Small intestine (tissue), 7 donors: ENCODE results near the gene TRPV4. TPM values are rescaled to one million over a fixed set of nuclear protein-coding genes. Genes with fewer than 3 reads are reported as not detected.
"Not testable (repeated sequence)": the region's sequence is repeated elsewhere in the genome, so short reads cannot be mapped to it uniquely, and the experiment has no call there.

Experiments used
- DNase-seq, 2 donors: peaks; one replicate each; pipeline versions ENCODE4 v3.0.0 to v3.0.0-alpha.2; 2013
- FAIRE-seq: peaks from 2 replicates; lab custom pipeline; 2012; peaks lifted over from hg19 to GRCh38; lab: Jason Lieb, UNC
- H3K27ac ChIP-seq, 3 donors: one replicate each; pipeline ENCODE4 v1.5.1; 2013; ENCODE audit warnings: low read length in 2 of 3, mild to moderate bottlenecking in 2 of 3, control low read depth in 1 of 3, inconsistent platforms in 1 of 3, low read depth in 1 of 3, moderate library complexity in 1 of 3
- H3K27me3 ChIP-seq, 3 donors: one replicate each; pipeline ENCODE4 v1.6.1; 2013; ENCODE audit warnings: low read length in 3 of 3, inconsistent platforms in 1 of 3; ENCODE audit not compliant: control insufficient read depth in 3 of 3, insufficient read depth in 3 of 3
- H3K36me3 ChIP-seq, 3 donors: one replicate each; pipeline ENCODE4 v1.6.1; 2013; ENCODE audit warnings: low read length in 3 of 3, inconsistent platforms in 1 of 3, low read depth in 1 of 3, mild to moderate bottlenecking in 1 of 3, moderate library complexity in 1 of 3; ENCODE audit not compliant: control insufficient read depth in 3 of 3, insufficient read depth in 2 of 3
- H3K4me1 ChIP-seq, 3 donors: one replicate each; pipeline ENCODE4 v1.6.1; 2013; ENCODE audit warnings: low read length in 2 of 3, inconsistent platforms in 1 of 3, low read depth in 1 of 3, mild to moderate bottlenecking in 1 of 3, moderate library complexity in 1 of 3; ENCODE audit not compliant: control insufficient read depth in 3 of 3, insufficient read depth in 2 of 3
- H3K4me3 ChIP-seq, 3 donors: one replicate each; pipeline ENCODE4 v1.5.1; 2013; ENCODE audit warnings: low read length in 3 of 3, control low read depth in 1 of 3, inconsistent platforms in 1 of 3, low read depth in 1 of 3, mild to moderate bottlenecking in 1 of 3, moderate library complexity in 1 of 3
- H3K9me3 ChIP-seq, 2 donors: one replicate each; pipeline ENCODE4 v1.6.1; 2013; ENCODE audit warnings: low read depth in 1 of 2, low read length in 1 of 2; ENCODE audit not compliant: control insufficient read depth in 2 of 2, insufficient read depth in 1 of 2
- WGBS, 3 donors: extraction: QIAGEN DNeasy Blood & Tissue Kit; methylation state at CpG; one replicate each; pipeline ENCODE4 v1.1.7; 2013; 5-methylcytosine and 5-hydroxymethylcytosine counted together
- polyA plus RNA-seq, 4 donors: library from polyadenylated mRNA; stranded (reverse) in 3 of 4; unstranded in 1 of 4; fragments of 200-250 nt in 3 of 4; fragments of 120-200 nt in 1 of 4; gene quantifications; one replicate each; pipeline versions ENCODE4 v1.2.1 to v1.2.3, GENCODE V29; 2013
- donor health status: healthy with polysubstance abuse.
- donor health status: control.
- donor health status: control.
- donor health status: Bipolar disorder and iron deficiency.
- donor health status: healthy.

TRPV4 gene
- polyA plus RNA-seq, 4 donors = 0.39 to 2.2 TPM; not detected in 2

DNA sequence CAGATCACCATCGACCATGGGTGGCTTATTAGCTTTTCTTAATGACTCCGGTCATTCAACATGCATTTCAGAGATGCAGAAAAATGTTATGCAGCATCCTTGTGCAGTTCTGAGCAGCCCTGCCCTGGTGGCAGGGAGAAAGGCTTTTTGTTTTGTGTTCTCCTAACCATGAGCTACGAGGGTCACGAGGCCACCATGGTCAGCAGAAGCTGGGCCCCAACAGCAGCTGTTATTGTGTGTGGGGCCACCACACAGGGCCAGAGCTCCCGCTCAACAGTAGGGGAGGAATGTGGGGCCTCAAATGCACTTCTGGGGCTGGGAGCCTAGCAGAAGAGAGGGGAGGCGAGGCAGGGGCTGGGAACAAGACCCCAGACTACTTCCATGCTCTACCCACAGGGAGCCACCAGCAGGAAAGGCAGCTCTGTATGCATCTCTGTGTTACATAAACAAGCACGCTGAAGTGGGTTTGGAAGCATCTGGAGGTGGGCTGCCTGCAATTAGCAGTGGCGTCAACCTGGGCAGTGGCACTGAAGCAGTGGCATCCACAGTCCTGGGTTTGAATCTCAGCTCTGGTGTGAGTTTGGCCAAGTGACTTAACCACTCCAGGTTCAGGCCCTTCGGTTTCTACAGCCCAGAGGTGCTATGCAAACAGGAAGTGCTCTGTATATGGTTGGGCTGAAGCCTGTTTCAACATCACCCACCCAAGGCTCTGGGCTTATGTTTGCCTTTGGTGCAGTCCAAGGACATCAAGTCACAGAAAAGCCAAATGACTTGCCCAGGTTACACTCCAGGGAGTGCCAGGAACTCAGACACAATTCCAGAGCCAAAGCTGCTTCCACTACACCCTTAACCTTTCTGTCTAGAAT is 30.9 kb upstream of the TRPV4 start:
- Histone ChIP-seq H3K4me1 (peaks cover 4 to 37% (median 11%) of the 10 kb centered on the region in 3 donors), H3K36me3 (peaks cover 0 to 13% (median 0%) of the 10 kb centered on the region in 3 donors), H3K27ac (peak overlapping the region in 1 of 3 donors; percentile 6), H3K9me3 (no peaks in the 10 kb centered on the region), H3K4me3 (no peak overlapping the region), H3K27me3 (no peaks in the 10 kb centered on the region)
- DNase-seq = peak; percentile 59 to 60
- FAIRE-seq = no peak
- WGBS, 3 donors = 74 to 77% (median 75%) methylated on average over 9 of the region's 9 CpGs

DNA sequence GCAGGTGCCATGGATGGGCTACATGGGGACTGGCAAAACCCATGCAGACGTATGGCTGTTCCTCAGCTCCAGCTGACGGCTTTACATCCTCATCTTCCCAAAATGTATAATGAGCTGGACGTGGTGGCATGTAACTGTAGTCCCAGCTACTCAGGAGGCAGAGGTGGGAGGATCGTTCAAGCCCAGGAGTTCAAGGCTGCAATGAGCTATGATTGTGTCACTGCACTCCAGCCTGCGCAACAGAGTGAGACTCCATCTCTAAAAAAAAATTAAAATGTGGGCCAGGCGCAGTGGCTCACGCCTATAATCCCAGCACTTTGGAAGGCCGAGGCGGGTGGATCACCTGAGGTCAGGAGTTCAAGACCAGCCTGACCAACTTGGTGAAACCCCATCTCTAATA is 29.3 kb upstream of the TRPV4 start:
- not testable (repeated sequence) for DNase-seq, H3K9me3 ChIP-seq, H3K4me3 ChIP-seq, H3K27me3 ChIP-seq, H3K27ac ChIP-seq, FAIRE-seq
- H3K36me3 ChIP-seq = peaks cover 0 to 25% (median 3%) of the 10 kb centered on the region in 3 donors
- peaks cover 4 to 37% (median 11%) of the 10 kb centered on the region in 3 donors for H3K4me1 ChIP-seq
- WGBS, 3 donors = 93 to 95% (median 94%) methylated on average over 9 of the region's 9 CpGs

DNA sequence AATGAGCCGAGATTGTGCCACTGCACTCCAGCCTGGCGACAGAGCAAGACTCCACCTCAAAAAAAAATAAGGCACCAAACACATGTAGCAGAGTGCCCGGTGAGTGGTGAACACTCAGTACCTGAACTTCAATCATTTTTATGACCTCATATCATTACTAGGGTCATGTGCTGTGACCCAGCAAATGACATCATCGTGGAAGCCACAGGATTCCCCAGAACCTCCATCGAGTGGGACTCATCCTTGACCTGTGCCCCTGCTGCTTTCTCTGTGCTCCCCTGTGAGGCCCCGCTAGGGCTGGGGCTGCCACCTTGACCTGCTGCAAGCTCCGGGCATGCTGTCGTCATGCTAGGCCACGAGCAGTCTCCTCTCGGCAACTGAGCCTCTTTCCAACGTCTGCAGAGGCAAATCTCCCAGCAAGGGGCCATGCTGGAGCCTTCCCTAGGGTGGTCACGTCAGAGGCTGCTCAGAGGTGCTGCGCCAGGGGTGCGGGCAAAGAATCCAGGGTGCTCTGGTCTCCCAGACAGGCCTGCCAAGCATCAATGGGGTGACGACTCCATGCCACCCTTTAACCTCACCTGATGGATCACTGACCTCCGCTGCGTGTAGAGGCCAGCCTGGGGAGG is 28.6 kb upstream of the TRPV4 start:
- peak; percentile 72 to 83 for DNase-seq
- Histone ChIP-seq H3K27me3 (no peaks in the 10 kb centered on the region), H3K36me3 (peaks cover 0 to 32% (median 3%) of the 10 kb centered on the region in 3 donors), H3K4me3 (no peak overlapping the region), H3K9me3 (no peaks in the 10 kb centered on the region), H3K27ac (peak overlapping the region in 1 of 3 donors; percentile 65), H3K4me1 (peaks cover 4 to 37% (median 11%) of the 10 kb centered on the region in 3 donors)
- WGBS, 3 donors = 63 to 78% (median 78%) methylated on average over 17 of the region's 17 CpGs
- no peak for FAIRE-seq

- Histone ChIP-seq H3K9me3 (no peaks in the 10 kb centered on the region), H3K27me3 (no peaks in the 10 kb centered on the region), H3K27ac (peak overlapping the region in 1 of 3 donors; percentile 47), H3K36me3 (peaks cover 0 to 40% (median 3%) of the 10 kb centered on the region in 3 donors), H3K4me3 (no peak overlapping the region), H3K4me1 (peaks cover 4 to 37% (median 11%) of the 10 kb centered on the region in 3 donors)
- no peak for DNase-seq
- WGBS, 3 donors = 87 to 92% (median 88%) methylated on average over 5 of the region's 5 CpGs
- no peak for FAIRE-seq
Measured at GRCh38 chr12:109860977-109861376, 27.8 kb upstream of the TRPV4 start.

GRCh38 chr12:109858764-109859163 is 25.6 kb upstream of the TRPV4 start:
- 80 to 93% (median 84%) methylated on average over 5 of the region's 5 CpGs for WGBS, 3 donors
- no peak overlapping the region for H3K27ac ChIP-seq
- FAIRE-seq = no peak
- no peaks in the 10 kb centered on the region for H3K9me3 ChIP-seq
- no peaks in the 10 kb centered on the region for H3K27me3 ChIP-seq
- H3K4me3 ChIP-seq = no peak overlapping the region
- peaks cover 0 to 22% (median 8%) of the 10 kb centered on the region in 3 donors for H3K4me1 ChIP-seq
- H3K36me3 ChIP-seq = peaks cover 0 to 61% (median 8%) of the 10 kb centered on the region in 3 donors
- no peak for DNase-seq

DNA sequence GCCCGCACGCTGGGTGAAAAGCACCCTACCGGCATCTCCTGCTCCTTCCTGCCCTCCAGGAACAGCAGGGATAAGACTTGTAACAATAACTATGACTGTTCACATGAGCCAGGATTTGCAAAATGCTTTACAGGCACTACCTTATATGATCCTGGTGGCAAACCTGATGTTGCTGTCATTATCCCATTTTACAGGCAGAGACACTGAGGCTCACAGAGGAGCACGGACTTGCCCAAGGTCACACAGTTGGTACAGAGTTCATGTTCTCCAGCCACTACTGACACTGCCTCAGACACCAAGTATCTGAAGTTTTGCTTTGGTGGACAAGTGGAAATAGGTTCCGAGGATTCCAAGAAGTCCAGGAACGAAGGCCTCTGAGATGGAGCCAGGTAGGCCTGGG is 24.5 kb upstream of the TRPV4 start:
- FAIRE-seq = no peak
- 95 to 97% (median 95%) methylated on average over 6 of the region's 6 CpGs for WGBS, 3 donors
- Histone ChIP-seq H3K4me1 (peaks cover 0 to 18% (median 8%) of the 10 kb centered on the region in 3 donors), H3K27me3 (no peaks in the 10 kb centered on the region), H3K36me3 (peaks cover 0 to 62% (median 8%) of the 10 kb centered on the region in 3 donors), H3K4me3 (no peak overlapping the region), H3K9me3 (no peaks in the 10 kb centered on the region), H3K27ac (no peak overlapping the region)
- DNase-seq = no peak

DNA sequence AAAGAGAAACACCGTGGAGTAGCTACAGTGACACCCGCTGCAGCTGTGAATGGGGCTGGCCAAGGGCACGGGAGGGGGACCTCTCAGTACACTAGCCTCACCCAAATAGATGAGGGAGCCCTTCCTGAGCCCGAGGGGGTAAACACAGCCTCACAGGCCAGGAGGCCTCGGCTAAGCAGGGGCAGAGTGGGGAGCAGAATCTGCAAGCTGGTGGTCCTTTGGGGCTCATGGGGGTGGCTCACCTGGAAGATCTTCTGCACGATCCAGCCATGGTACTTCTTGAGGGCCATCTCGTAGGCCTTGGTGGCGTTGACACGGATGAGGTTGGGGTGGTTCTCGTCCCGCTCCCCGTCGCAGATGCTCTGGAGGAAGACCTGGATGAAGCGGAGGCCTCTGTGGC is 22.2 kb upstream of the TRPV4 start:
- Histone ChIP-seq H3K27ac (no peak overlapping the region), H3K9me3 (no peaks in the 10 kb centered on the region), H3K4me3 (no peak overlapping the region), H3K4me1 (peaks cover 0 to under 1% (median 0%) of the 10 kb centered on the region in 3 donors), H3K36me3 (peaks cover 0 to 61% (median 8%) of the 10 kb centered on the region in 3 donors), H3K27me3 (no peaks in the 10 kb centered on the region)
- WGBS, 3 donors = 92 to 95% (median 94%) methylated on average over 14 of the region's 14 CpGs
- FAIRE-seq (no peak), DNase-seq (no peak)

DNA sequence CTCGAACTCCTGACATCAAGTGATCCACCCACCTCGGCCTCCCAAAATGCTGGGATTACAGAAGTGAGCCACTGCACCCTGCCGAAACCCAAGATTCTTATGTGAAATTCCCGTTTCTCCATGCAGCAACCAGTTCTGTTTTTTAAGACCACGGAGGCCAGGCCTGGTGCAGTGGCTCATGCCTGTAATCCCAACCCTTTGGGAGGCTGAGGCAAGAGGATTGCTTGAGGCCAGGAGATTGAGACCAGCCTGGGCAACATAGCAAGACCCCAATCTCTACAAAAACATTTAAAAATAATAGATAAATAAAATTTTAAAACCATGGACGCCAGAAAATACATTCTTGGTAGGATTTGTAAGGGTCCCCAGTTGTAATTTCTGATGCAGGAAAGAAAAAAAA is 17.3 kb upstream of the TRPV4 start:
- H3K27ac ChIP-seq, FAIRE-seq, H3K9me3 ChIP-seq, H3K4me3 ChIP-seq, H3K27me3 ChIP-seq, H3K4me1 ChIP-seq, DNase-seq: not testable (repeated sequence)
- 89 to 94% (median 90%) methylated on average over 6 of the region's 6 CpGs for WGBS, 3 donors
- peaks cover 0 to 30% (median 5%) of the 10 kb centered on the region in 3 donors for H3K36me3 ChIP-seq
